ENCODE measurements around the gene TENT4B.

Gene TENT4B

DNA sequence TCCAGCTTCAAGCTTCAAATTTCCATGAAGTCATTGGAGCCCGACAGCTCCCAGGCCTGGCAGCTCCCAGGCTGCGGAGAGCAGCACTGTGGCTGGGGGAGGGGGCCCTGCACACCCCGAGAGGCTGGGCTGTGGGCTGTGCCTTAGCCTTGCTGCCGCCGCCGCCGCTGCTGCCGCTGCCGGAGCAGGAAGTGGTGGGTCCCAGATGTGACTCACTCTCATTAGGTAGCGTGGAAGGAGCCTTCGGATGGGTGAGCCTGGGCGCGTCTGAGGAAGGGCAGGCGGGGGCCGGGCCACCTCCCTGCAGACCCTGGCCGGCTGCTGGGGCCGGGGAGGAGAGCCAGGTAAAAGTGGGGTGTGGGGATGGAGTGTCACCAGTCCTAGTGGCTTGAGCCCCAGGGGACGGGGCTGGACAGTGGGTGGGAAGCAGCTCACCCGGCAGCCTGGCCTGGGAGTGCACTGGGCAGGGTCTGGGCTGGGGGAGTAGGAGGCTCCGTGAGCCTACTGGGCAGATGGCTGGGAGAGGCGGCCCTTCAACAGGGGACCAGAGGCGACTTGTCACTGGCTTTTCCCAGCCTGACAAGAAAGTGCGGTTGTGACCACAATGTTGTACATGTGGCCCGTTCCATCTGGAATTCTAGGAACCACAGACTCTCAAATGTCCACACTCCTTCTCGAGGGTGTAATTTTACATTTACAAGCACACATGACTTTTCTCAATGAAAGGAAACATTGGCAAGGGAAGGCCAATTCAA is 113.4 kb downstream of the TENT4B start, which contains the start of gene ADCY7:
TSS of gene ADCY7 (plus strand) at position 215 of the 755 bp plus-strand sequence. CDS start 21,629 bp downstream, outside the sequence.
- FAIRE-seq (no peak), DNase-seq (ENCODE audit: insufficient read length, low spot score) (peak; percentile 68)
- TF ChIP-seq POLR2A (IDR thresholded peaks at IDR 0.05; ENCODE audit: low read depth, low read length): 0 out of 2 replicates have a peak, but pooled peaks have one; percentile 15

DNA sequence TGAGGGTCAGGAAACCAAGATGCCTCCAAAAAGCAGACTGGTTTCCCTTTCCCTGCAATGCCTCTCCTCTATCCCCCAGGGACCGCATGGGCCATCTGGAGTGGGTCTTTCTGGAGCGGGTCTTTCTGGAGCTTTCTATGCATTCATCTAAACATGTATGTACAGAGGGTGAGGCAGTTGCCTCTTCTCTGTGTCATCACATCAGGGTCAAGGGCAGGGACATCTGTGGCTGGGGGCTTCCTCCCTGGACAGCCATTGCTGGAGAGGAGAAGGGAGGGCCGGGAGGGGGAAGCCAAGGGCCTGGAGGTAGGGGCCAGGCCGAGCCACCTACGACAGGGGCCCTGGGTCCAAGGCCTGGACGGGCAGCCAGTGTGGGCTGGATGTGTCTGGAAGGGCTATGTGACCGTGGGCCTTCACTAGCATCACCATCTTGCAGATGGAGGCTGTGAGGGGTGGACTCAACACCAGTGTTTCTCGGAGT is 114.1 kb downstream of the TENT4B start:
- no peak for FAIRE-seq
- no peak for DNase-seq (ENCODE audit: insufficient read length, low spot score)
- TF ChIP-seq POLR2A (IDR thresholded peaks at IDR 0.05; ENCODE audit: low read depth, low read length): no peak

DNA sequence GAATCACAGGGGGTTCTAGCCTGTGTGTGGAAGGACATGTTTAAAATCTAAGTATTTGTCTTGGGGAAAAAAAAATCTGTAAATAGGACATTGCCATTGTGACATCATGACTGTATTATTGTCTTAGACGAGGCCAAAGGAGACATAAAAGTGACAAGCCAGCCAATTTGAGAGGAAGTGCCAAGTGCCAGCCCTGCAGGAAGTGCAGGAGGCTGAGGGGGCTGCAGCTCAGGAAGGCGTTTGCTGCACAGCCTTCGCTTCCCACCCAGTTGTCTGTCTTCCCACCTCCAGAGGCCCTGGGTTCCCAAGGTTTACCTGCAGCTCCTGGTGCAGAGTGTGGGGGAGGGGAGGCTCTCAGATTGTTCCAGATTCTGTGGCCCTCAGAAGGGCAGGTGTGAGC is 114.5 kb downstream of the TENT4B start:
- no peak for DNase-seq (ENCODE audit: insufficient read length, low spot score)
- FAIRE-seq: no peak

DNA sequence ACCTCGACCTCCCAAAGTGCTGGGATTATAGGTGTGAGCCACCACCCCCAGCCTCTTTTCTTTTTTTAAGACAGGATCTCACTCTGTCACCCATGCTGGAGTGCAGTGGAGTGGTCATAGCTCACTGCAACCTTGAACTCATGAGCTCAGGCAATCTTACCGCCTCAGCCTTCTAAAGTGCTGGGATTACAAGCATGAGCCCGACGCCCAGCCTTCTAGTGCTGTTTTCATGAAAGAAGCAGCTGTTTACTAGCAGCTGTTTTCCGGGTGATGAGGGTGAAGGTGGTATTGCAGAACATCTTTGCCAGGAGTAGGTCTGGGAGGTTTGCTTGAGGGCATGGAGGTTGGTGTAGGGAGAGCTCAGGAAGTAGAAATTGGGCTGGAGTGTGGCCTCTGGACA is 115.2 kb downstream of the TENT4B start:
- FAIRE-seq: no peak
- DNase-seq (ENCODE audit: insufficient read length, low spot score): no peak
- no peak for TF ChIP-seq POLR2A (IDR thresholded peaks at IDR 0.05; ENCODE audit: low read depth, low read length)

More for the DNA sequence above, 114.5 kb downstream of the TENT4B start:
- no peak for TF ChIP-seq POLR2A (IDR thresholded peaks at IDR 0.05; ENCODE audit: low read depth, low read length)

DNA sequence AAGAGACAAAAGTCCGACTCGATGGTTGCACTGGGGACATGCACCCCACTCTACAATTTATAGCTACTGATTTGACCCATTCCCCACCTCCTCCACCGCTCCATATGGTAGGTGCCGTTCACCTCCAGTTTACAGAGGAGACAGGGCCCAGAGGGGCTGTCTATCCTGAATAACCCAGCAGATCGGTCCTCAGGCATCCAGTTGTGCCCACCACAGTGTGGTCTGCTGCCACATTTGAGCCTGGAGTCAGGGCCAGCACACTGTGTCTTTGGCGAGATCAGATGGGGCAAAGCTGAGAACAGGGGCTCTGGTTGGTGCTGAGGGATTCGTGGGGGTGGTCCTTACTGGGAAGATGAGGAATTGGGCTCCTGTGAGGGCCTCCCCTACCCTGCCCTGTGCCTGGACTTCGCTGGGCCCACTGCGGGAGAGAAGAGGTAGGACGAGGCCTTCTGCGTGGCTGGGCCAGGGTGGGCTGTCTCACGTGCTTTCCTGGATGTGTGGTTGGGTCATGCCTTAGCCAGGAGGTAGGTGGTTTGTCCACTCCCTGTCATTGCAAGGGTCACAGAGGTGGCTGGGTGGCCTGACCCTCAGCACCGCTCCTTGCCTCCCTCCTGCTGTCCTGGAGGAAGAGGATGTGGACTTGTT is 116.1 kb downstream of the TENT4B start:
- no peak for TF ChIP-seq POLR2A (IDR thresholded peaks at IDR 0.05; ENCODE audit: low read depth, low read length)
- DNase-seq (ENCODE audit: insufficient read length, low spot score): no peak
- no peak for FAIRE-seq

DNA sequence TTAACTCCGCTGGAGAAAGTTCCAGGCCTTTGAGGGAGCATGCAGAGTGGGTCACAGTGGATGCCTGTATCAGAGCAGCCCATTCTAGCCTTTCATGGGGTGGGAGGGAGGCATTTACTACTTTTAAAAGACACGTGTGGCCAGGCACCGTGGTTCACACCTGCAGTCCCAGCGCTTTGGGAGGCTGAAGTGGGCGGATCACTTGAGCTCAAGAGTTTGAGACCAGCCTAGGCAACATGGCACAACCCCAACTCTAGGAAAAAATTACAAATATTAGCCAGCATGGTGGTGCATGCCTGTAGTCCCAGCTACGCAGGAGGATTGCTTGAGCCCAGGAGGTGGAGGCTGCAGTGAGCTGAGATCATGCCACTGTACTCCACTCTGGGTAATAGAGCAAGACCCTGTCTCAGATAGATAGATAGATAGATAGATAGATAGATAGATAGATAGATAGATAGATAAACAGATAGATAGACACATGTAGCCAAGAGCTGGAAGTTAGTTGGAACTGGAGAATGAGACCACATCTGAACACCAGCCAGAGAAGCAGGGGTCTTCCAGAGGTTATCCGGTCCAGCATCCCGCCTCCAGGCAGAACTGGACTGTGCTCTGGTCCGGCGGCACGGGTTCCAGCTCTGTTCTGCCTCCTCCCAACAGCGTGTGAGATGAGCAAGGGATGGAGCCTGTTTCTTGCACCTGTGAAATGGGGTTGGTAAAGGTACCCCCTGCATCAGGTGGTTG is 116.8 kb downstream of the TENT4B start:
- FAIRE-seq (no peak), DNase-seq (ENCODE audit: insufficient read length, low spot score) (no peak)
- no peak for TF ChIP-seq POLR2A (IDR thresholded peaks at IDR 0.05; ENCODE audit: low read depth, low read length)

DNA sequence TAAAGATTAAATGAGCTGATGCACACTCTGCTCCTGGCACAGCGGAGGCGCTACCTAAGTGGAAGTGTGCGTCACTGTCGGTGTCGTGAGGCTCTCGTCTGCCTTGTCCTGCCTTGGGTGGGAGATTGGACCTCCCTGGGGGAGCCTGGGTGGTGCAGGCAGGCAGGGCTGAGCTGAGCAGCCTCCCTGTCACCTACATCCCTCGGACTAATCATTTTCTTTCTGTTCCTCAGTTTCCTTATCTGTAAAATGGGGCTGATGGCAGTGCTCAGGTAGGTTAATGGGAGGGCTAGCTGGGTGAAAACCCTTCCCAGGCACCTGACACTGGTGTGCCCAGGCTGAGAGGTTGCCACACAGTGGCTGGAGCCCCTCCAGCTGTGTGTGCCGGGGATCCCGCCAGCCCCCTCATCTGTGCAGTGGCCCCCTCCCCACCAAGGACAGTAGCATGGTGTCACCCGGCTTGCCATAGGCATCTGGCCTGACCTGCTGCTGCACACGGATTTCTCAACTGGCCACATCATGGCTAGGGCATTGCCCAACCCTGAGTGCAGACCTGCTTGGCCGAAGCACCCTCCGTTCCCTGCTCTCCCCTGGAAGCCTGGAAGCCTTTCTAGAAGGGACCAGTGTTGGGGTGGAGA is 117.5 kb downstream of the TENT4B start:
- TF ChIP-seq POLR2A (IDR thresholded peaks at IDR 0.05; ENCODE audit: low read depth, low read length): no peak
- DNase-seq (ENCODE audit: insufficient read length, low spot score): no peak
- no peak for FAIRE-seq

DNA sequence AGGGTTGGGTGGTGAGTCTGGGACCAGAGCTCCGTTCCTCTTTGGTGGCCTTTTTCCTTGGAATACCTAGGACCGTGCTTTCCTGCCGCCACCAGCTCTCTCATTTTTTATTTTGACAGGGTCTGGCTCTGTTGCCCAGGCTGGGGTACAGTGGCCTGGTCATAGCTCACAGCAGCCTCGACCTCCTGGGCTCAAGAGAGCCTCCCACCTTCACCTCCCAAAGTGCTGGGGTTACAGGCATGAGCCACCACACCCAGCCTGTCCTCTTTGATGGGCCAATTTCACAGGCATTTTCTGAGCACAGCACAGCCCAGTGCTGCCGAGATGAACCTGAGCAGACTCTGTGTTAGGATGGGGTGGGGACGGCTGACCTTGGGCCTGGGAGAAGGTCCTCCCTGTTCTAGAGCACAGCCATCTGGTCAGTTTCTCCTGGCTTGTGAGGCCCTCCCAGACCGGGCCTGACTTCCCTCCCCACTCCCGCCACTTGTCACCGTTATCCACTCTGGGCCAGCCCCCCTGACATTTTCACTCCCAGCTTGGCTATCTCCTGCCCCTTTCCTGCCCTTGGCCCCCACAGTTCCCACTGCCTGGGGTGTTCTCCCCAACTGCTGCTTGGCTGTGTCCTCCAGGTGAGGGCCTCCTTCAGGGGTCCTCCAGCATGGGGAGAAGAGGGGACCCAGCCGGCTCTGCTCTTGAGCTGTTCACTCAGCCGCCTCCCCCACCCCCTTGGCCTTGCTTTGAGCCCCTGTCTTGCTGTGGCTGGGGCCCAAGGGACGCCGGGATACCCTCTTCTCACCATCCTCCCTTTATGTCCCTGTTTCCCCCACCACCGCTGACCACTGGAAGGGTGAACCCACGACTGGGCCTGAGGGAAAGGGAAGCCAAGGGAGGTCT is 118.3 kb downstream of the TENT4B start:
- FAIRE-seq: no peak
- TF ChIP-seq POLR2A (IDR thresholded peaks at IDR 0.05; ENCODE audit: low read depth, low read length): no peak

DNA sequence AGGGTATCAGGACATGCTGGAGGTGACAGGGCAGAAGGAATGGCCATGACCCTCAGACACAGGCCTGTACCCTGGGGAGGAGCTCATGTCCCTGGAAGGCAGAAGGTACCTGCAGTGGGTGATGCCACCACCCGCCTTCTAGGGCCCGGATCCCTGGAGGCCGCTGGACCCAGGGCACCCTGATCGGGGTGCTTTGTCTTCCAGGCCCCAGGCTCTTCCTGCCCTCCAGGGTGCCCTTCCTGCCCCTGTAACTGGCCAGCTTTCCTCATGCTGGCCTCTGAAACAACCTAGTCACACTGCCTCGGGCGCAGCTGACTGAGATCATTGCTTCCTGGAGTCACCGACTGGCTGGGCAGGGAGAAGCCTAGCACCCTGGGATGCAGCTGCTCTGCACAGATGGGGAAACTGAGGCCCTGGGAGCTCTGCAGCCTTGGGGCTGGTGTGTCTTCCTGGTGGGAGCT is 119.0 kb downstream of the TENT4B start:
- FAIRE-seq (no peak), DNase-seq (ENCODE audit: insufficient read length, low spot score) (peak; percentile 67)
- no peak for TF ChIP-seq POLR2A (IDR thresholded peaks at IDR 0.05; ENCODE audit: low read depth, low read length)

More for the DNA sequence above, 118.3 kb downstream of the TENT4B start:
- no peak for DNase-seq (ENCODE audit: insufficient read length, low spot score)

DNA sequence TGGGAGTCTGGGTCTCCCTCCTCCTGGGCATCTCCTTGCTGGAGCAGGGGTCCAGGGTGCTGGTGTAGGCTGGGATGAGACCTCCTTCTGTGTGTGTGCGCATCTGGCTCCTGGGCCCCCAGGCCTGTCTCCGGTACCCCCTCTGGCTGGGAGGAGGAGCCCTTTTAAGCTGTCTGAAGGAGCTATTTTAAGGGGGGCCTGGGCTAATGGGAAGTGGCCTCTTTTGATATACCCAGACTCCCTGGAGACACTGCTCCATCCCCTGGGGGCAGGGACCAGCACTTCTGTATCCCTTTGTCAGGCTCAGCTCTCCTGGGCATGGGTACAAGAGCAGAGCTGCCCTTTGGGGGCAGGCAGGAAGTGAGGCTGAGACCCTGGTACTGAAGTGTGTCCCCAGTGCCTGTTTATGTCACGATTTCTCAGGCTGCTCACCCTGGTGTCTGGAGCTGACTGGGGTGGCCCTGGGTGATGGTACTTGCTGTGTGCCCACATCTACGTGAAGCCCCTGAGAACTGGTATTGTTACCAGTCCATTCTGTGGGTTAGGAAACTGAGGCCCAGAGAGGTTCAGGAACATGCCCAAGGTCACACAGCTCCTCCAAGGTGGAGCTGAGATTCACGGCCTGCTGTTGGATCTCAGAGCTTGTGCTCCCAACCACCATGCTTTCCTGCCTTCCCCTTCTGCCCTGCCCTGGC is 119.7 kb downstream of the TENT4B start:
- TF ChIP-seq POLR2A (IDR thresholded peaks at IDR 0.05; ENCODE audit: low read depth, low read length): no peak
- FAIRE-seq: no peak
- DNase-seq (ENCODE audit: insufficient read length, low spot score): no peak

DNA sequence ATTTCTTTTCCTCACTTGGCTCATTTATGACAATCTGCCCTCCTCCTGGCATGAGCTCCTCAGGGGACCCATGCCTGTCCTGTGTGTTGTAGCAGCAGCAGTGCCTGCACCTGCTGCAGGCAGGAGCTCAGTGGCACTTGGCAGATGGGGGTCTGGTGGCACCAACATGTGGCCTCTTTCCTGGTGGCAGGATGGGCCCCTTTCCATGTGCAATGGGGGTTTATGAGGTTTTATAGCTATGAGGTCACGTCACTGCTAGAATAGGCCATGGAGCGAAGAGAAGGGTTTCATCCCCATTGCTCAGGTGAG is 120.2 kb downstream of the TENT4B start:
- no peak for FAIRE-seq
- DNase-seq (ENCODE audit: insufficient read length, low spot score): no peak
- TF ChIP-seq POLR2A (IDR thresholded peaks at IDR 0.05; ENCODE audit: low read depth, low read length): no peak

DNA sequence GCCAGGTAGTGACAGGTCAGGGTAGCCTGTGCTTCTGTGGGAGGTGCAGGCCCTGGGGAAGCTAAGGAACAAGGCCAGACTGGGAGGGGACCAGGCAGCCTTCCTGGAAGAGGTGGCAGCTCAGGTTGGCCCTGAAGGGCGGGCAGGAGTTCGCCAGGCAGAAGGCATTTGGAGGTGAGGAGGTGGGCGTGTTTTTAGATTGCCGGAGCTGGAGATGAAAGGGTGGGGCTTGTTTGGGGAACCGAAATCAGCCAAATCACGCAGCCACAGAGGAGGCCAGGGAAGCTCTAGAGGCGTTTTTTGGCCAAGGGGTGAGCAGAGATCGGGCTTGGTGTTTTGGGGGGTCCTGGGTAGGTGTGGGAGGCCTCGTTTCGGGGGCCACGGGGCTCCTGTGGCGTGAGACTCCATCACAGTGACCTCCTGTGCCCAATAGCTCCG is 120.8 kb downstream of the TENT4B start:
- FAIRE-seq (no peak), DNase-seq (ENCODE audit: insufficient read length, low spot score) (no peak)
- TF ChIP-seq POLR2A (IDR thresholded peaks at IDR 0.05; ENCODE audit: low read depth, low read length): no peak
